Ovary (tissue), 9 donors: ENCODE results near the gene CUZD1. TPM values are rescaled to one million over a fixed set of nuclear protein-coding genes. Genes with fewer than 3 reads are reported as not detected.
"Not testable (repeated sequence)": the region's sequence is repeated elsewhere in the genome, so short reads cannot be mapped to it uniquely, and the experiment has no call there.

Source experiments
- DNase-seq, 5 donors: peaks; one replicate each; pipeline ENCODE4 v3.0.0-alpha.2; 2019 to 2020
- H3K27ac ChIP-seq, 2 donors: fragments of 200-600 bp; one replicate each; pipeline versions ENCODE4 v1.5.1 to v1.8.0; 2019 to 2022
- H3K27me3 ChIP-seq: fragments of 200-600 bp; one replicate; pipeline ENCODE4 v1.8.0; 2022
- H3K36me3 ChIP-seq: fragments of 200-600 bp; sonication (generic); one replicate; pipeline ENCODE4 v1.5.1; 2019
- H3K4me1 ChIP-seq: one replicate; pipeline ENCODE4 v1.8.1; 2013; ENCODE audit warnings: mild to moderate bottlenecking, moderate library complexity; ENCODE audit not compliant: insufficient read depth
- H3K4me3 ChIP-seq: fragments of 200-600 bp; sonication (generic); one replicate; pipeline ENCODE4 v1.5.1; 2017
- H3K9me3 ChIP-seq, 2 donors: fragments of 200-600 bp in 1 of 2; sonication (generic) in 1 of 2; one replicate each; pipeline versions ENCODE4 v1.5.1 to v1.8.1; 2013 to 2019; ENCODE audit warnings: mild to moderate bottlenecking in 1 of 2, moderate library complexity in 1 of 2
- CTCF ChIP-seq, 3 donors: fragments of 450-650 bp in 2 of 3; fragments of 200-600 bp in 1 of 3; IDR thresholded peaks; one replicate each; pipeline versions ENCODE4 v1.5.1 to v1.8.0; 2016 to 2022; ENCODE audit warnings: antibody characterized with exemption in 3 of 3, mild to moderate bottlenecking in 1 of 3
- EP300 ChIP-seq: sonication (generic); formaldehyde crosslinking; IDR thresholded peaks from one replicate; pipeline ENCODE4 v1.6.1; 2017; ENCODE audit warnings: antibody characterized with exemption
- POLR2A ChIP-seq: fragments of 450-650 bp; IDR thresholded peaks from one replicate; pipeline ENCODE4 v1.6.1; 2017; ENCODE audit warnings: antibody characterized with exemption, mild to moderate bottlenecking, moderate library complexity
- WGBS, 3 donors: extraction: QIAGEN DNeasy Blood & Tissue Kit in 1 of 3; methylation state at CpG; one replicate each; pipeline versions ENCODE4 v1.1.5 to v1.1.7; 2013 to 2017; 5-methylcytosine and 5-hydroxymethylcytosine counted together
- intact Hi-C, 4 donors: fragments of 100-400 bp; cut with DNase I; formaldehyde crosslinking; loops; one replicate each; pipeline versions ENCODE4 v1.11.0 to v1.15.1; 2022 to 2023
- polyA plus RNA-seq, 2 donors: library from polyadenylated mRNA; stranded (reverse); fragments of 200-250 nt in 1 of 2; fragments of 350-450 nt in 1 of 2; fragmentation: Illumina TruSeq in 1 of 2; extraction: RNeasy Lipid Tissue Mini Kit (QIAGEN cat#74804) in 1 of 2; gene quantifications; one replicate each; pipeline ENCODE4 v1.2.3, GENCODE V29; 2013 to 2014
- total RNA-seq, 7 donors: library from RNA; depleted of rRNA in 2 of 7; stranded (reverse); fragments of >200 nt in 2 of 7; fragmentation: NEBNext Ultra II Directional in 3 of 7; extraction: Animal tissue kit (Norgen Biotek cat#: 25700) in 3 of 7; gene quantifications; one replicate each; pipeline versions ENCODE4 v1.1.0 to v1.2.4, GENCODE V29; 2016 to 2023
- donor health status: DM: no; HTN: no; CAD: no; lungs with moderate emphysema.
- donor health status: DM: no; HTN: no; CAD: no.
- donor health status: Bipolar disorder and iron deficiency.
- donor health status: DM: yes; HTN: yes; CAD: no.
- donor health status: DM: no; HTN: no; CAD: no.
- donor health status: DM: yes; HTN: yes; CAD: no.

The CUZD1 gene
- total and polyA plus RNA-seq, 9 donors = 0.36 to 2.9 (median 0.83) TPM

- intact Hi-C loops = no loop called here
- no peaks in the 10 kb centered on the region for H3K4me1 ChIP-seq
- H3K36me3 ChIP-seq = no peaks in the 10 kb centered on the region
- 77 to 93% (median 84%) methylated on average over 2 of the region's 2 CpGs for WGBS, 3 donors
- no peak overlapping the region for H3K4me3 ChIP-seq
- H3K27ac ChIP-seq = no peak overlapping the region
- TF ChIP-seq POLR2A (no peak), CTCF (IDR thresholded peaks at IDR 0.05) (no peak), EP300 (no peak)
- no peak for DNase-seq
- no peaks in the 10 kb centered on the region for H3K27me3 ChIP-seq
- H3K9me3 ChIP-seq = no peaks in the 10 kb centered on the region
Measured at GRCh38 chr10:122863216-122864193, 17.8 kb upstream of the CUZD1 start.

DNA sequence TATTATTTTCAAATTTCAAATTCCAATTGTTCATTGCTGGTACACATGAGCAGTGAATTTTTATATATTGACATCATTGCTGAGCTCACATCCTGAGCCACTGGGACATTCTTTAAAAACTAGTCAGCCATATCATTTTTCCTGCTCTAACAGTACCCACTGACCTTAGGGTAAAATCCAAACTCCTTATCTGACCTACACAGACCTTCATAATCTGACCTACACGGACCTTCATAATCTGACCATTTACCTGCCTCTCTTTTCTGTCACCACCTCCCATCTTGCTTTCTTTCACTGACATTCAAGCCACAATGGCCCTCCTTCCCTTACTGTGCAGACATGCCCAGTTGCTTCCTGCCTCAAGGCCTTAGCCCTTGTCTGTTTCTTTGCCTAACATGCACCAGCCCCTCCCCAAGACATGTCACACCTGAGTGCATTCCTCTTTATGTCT, 16.1 kb upstream of the CUZD1 start:
- Histone ChIP-seq H3K9me3 (no peaks in the 10 kb centered on the region), H3K36me3 (no peaks in the 10 kb centered on the region), H3K27me3 (no peaks in the 10 kb centered on the region), H3K4me3 (no peak overlapping the region), H3K27ac (no peak overlapping the region), H3K4me1 (no peaks in the 10 kb centered on the region)
- DNase-seq = no peak
- TF ChIP-seq POLR2A (no peak), EP300 (no peak), CTCF (IDR thresholded peaks at IDR 0.05) (no peak)
- 62 to 78% (median 72%) methylated on average over 1 of the region's 1 CpG for WGBS, 3 donors
- intact Hi-C loops = no loop called here

- DNase-seq = no peak
- Histone ChIP-seq H3K36me3 (no peaks in the 10 kb centered on the region), H3K27me3 (no peaks in the 10 kb centered on the region), H3K4me3 (no peak overlapping the region), H3K9me3 (no peaks in the 10 kb centered on the region), H3K4me1 (no peaks in the 10 kb centered on the region), H3K27ac (no peak overlapping the region)
- TF ChIP-seq POLR2A (no peak), CTCF (IDR thresholded peaks at IDR 0.05) (no peak), EP300 (no peak)
- intact Hi-C loops = no loop called here
- 72 to 86% (median 76%) methylated on average over 1 of the region's 1 CpG for WGBS, 3 donors
Measured at GRCh38 chr10:122859527-122859926, 13.9 kb upstream of the CUZD1 start.

DNA sequence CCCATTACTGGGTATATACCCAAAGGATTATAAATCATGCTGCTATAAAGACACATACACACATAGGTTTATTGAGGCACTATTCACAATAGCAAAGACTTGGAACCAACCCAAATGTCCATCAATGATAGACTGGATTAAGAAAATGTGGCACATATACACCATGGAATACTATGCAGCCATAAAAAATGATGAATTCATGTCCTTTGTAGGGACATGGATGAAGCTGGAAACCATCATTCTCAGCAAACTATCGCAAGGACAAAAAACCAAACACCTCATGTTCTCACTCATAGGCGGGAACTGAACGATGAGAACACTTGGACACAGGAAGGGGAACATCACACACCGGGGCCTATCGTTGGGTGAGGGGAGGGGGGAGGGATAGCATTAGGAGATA, 12.4 kb upstream of the CUZD1 start:
- intact Hi-C loops, H3K27me3 ChIP-seq, H3K27ac ChIP-seq, H3K36me3 ChIP-seq, DNase-seq, H3K4me3 ChIP-seq, H3K4me1 ChIP-seq, H3K9me3 ChIP-seq: not testable (repeated sequence)
- 93 to 98% (median 95%) methylated on average over 5 of the region's 5 CpGs for WGBS, 3 donors

GRCh38 chr10:122856902-122857301, 11.2 kb upstream of the CUZD1 start:
- Histone ChIP-seq H3K9me3 (no peaks in the 10 kb centered on the region), H3K27ac (no peak overlapping the region), H3K4me3 (no peak overlapping the region), H3K36me3 (no peaks in the 10 kb centered on the region), H3K27me3 (no peaks in the 10 kb centered on the region), H3K4me1 (no peaks in the 10 kb centered on the region)
- WGBS, 3 donors = 80 to 90% (median 85%) methylated on average over 1 of the region's 1 CpG
- TF ChIP-seq EP300 (no peak), CTCF (IDR thresholded peaks at IDR 0.05) (no peak), POLR2A (no peak)
- intact Hi-C loops = no loop called here
- DNase-seq = no peak
